Liver (tissue), 9 donors: Measurements from ENCODE around the gene SEBOX. TPM values are rescaled to one million over a fixed set of nuclear protein-coding genes. Genes with fewer than 3 reads are reported as not detected.

Source experiments
- DNase-seq: peaks from one replicate; pipeline ENCODE4 v3.0.0-alpha.2; 2017; ENCODE audit warnings: low spot score
- H3K27ac ChIP-seq, 2 donors: one replicate each; pipeline ENCODE4 v1.7.0; 2013; ENCODE audit warnings: inconsistent platforms in 2 of 2, low read length in 2 of 2, control low read depth in 1 of 2, low read depth in 1 of 2, mild to moderate bottlenecking in 1 of 2
- H3K27me3 ChIP-seq, 4 donors: one replicate each; pipeline versions ENCODE4 v1.6.1 to v1.7.0; 2013; ENCODE audit warnings: low read length in 3 of 4, inconsistent platforms in 1 of 4, mild to moderate bottlenecking in 1 of 4, moderate library complexity in 1 of 4; ENCODE audit not compliant: control insufficient read depth in 4 of 4, insufficient read depth in 4 of 4
- H3K36me3 ChIP-seq, 4 donors: one replicate each; pipeline versions ENCODE4 v1.6.1 to v1.7.0; 2013; ENCODE audit warnings: low read length in 3 of 4, mild to moderate bottlenecking in 3 of 4, low read depth in 1 of 4, moderate library complexity in 1 of 4; ENCODE audit not compliant: control insufficient read depth in 4 of 4, insufficient read depth in 3 of 4
- H3K4me1 ChIP-seq, 4 donors: one replicate each; pipeline versions ENCODE4 v1.6.1 to v1.7.0; 2013; ENCODE audit warnings: low read length in 3 of 4, mild to moderate bottlenecking in 3 of 4, moderate library complexity in 1 of 4; ENCODE audit not compliant: control insufficient read depth in 4 of 4, insufficient read depth in 4 of 4
- H3K4me3 ChIP-seq, 3 donors: one replicate each; pipeline versions ENCODE4 v1.6.1 to v1.7.0; 2013; ENCODE audit warnings: low read length in 3 of 3, control low read depth in 1 of 3, low read depth in 1 of 3, mild to moderate bottlenecking in 1 of 3
- H3K9ac ChIP-seq, 2 donors: one replicate each; pipeline ENCODE4 v1.7.0; 2013; ENCODE audit warnings: low read length in 2 of 2, mild to moderate bottlenecking in 2 of 2, moderate library complexity in 2 of 2, control low read depth in 1 of 2, low read depth in 1 of 2
- H3K9me3 ChIP-seq, 4 donors: one replicate each; pipeline versions ENCODE4 v1.6.1 to v1.7.0; 2013; ENCODE audit warnings: low read length in 3 of 4; ENCODE audit not compliant: control insufficient read depth in 4 of 4
- ATF3 ChIP-seq: IDR thresholded peaks from 2 replicates; pipeline ENCODE4 v1.6.1; 2016; ENCODE audit warnings: antibody characterized with exemption
- CTCF ChIP-seq: fragments of 150-350 bp; IDR thresholded peaks from 2 replicates; pipeline ENCODE4 v1.5.1; 2017; ENCODE audit warnings: improper control_type of control experiment, low read depth, low read length; ENCODE audit not compliant: missing input control
- EGR1 ChIP-seq, 2 donors: IDR thresholded peaks; 2 replicates each; pipeline ENCODE4 v1.6.1; 2016 to 2018; ENCODE audit warnings: antibody characterized with exemption in 2 of 2, low read depth in 2 of 2
- FOXA1 ChIP-seq: IDR thresholded peaks from 2 replicates; pipeline ENCODE4 v1.6.1; 2016; ENCODE audit warnings: antibody characterized with exemption
- FOXA2 ChIP-seq: IDR thresholded peaks from 2 replicates; pipeline ENCODE4 v1.6.1; 2016; ENCODE audit warnings: antibody characterized with exemption
- GABPA ChIP-seq, 2 donors: IDR thresholded peaks in 1 of 2; conservative IDR thresholded peaks in 1 of 2; 2 replicates each; pipeline ENCODE4 v1.6.1; 2016; ENCODE audit warnings: antibody characterized with exemption in 2 of 2, mild to moderate bottlenecking in 1 of 2, moderate library complexity in 1 of 2
- HNF4A ChIP-seq, 2 donors: conservative IDR thresholded peaks; 2 replicates each; pipeline ENCODE4 v1.6.1; 2016; ENCODE audit warnings: antibody characterized with exemption in 2 of 2, mild to moderate bottlenecking in 2 of 2
- JUND ChIP-seq, 2 donors: IDR thresholded peaks; 2 replicates each; pipeline ENCODE4 v1.6.1; 2016; ENCODE audit warnings: antibody characterized with exemption in 2 of 2
- MAX ChIP-seq: IDR thresholded peaks from 2 replicates; pipeline ENCODE4 v1.6.1; 2016; ENCODE audit warnings: antibody characterized with exemption
- NR2F2 ChIP-seq: IDR thresholded peaks from 2 replicates; pipeline ENCODE4 v1.6.1; 2016; ENCODE audit warnings: antibody characterized with exemption
- RAD21 ChIP-seq, 2 donors: IDR thresholded peaks; 2 replicates each; pipeline ENCODE4 v1.6.1; 2016; ENCODE audit warnings: antibody characterized with exemption in 2 of 2, mild to moderate bottlenecking in 2 of 2
- REST ChIP-seq: IDR thresholded peaks from 2 replicates; pipeline ENCODE4 v1.6.1; 2016; ENCODE audit warnings: antibody characterized with exemption, mild to moderate bottlenecking
- RXRA ChIP-seq, 2 donors: IDR thresholded peaks; 2 replicates each; pipeline ENCODE4 v1.6.1; 2017 to 2018; ENCODE audit warnings: antibody characterized with exemption in 2 of 2, mild to moderate bottlenecking in 1 of 2
- SP1 ChIP-seq: IDR thresholded peaks from 2 replicates; pipeline ENCODE4 v1.6.1; 2018; ENCODE audit warnings: antibody characterized with exemption, mild to moderate bottlenecking
- TAF1 ChIP-seq: conservative IDR thresholded peaks from 2 replicates; pipeline ENCODE4 v1.6.1; 2016; ENCODE audit warnings: antibody characterized with exemption, mild to moderate bottlenecking
- YY1 ChIP-seq: IDR thresholded peaks from 2 replicates; pipeline ENCODE4 v1.6.1; 2016; ENCODE audit warnings: antibody characterized with exemption, mild to moderate bottlenecking
- ZBTB33 ChIP-seq: IDR thresholded peaks from 2 replicates; pipeline ENCODE4 v1.6.1; 2016; ENCODE audit warnings: antibody characterized with exemption
- WGBS: extraction: QIAGEN DNeasy Blood & Tissue Kit; methylation state at CpG from one replicate; pipeline ENCODE4 v1.1.7; 2013; 5-methylcytosine and 5-hydroxymethylcytosine counted together
- polyA plus RNA-seq, 2 donors: library from polyadenylated mRNA; stranded (reverse) in 1 of 2; unstranded in 1 of 2; fragments of 200-250 nt in 1 of 2; fragments of >200 nt in 1 of 2; fragmentation: Nextera tagmentation in 1 of 2; extraction: Ambion mirVana in 1 of 2; gene quantifications; one replicate each; pipeline versions ENCODE4 v1.2.1 to v1.2.3, GENCODE V29; 2013 to 2015
- total RNA-seq, 2 donors: library from RNA; depleted of rRNA; stranded (reverse); fragments of >200 nt; gene quantifications; one replicate each; pipeline ENCODE4 v1.2.3, GENCODE V29; 2014
- donor health status: healthy.
- donor health status: healthy.
- donor health status: healthy.
- donor health status: healthy.
- donor health status: healthy.

SEBOX gene
- total and polyA plus RNA-seq, 4 donors, result 0.19 to 0.59 TPM; not detected in 2

GRCh38 chr17:28334666-28335200, 30.3 kb downstream of the SEBOX start:
- Histone ChIP-seq H3K4me1 (peaks cover 4 to 39% (median 36%) of the 10 kb centered on the region in 4 donors), H3K27ac (peak overlapping the region; percentile 93 to 96), H3K9me3 (no peaks in the 10 kb centered on the region), H3K27me3 (no peaks in the 10 kb centered on the region), H3K9ac (peak overlapping the region; percentile 64 to 74), H3K36me3 (peaks cover 0 to 16% (median 6%) of the 10 kb centered on the region in 4 donors), H3K4me3 (peak overlapping the region; percentile 85 to 93 (median 91))
- WGBS, result 8% methylated on average over 18 of the region's 18 CpGs
- TF ChIP-seq EGR1 (IDR thresholded peaks at IDR 0.05; ENCODE audit: low read depth in 2 of 2) (no peak), RXRA (IDR thresholded peaks at IDR 0.05) (no peak), SP1 (no peak), REST (no peak), RAD21 (IDR thresholded peaks at IDR 0.05) (no peak), GABPA (IDR thresholded peaks at IDR 0.05 in 1 of 2, conservative IDR thresholded peaks at IDR 0.05 in 1 of 2) (no peak), HNF4A (conservative IDR thresholded peaks at IDR 0.05) (no peak), JUND (IDR thresholded peaks at IDR 0.05) (no peak), TAF1 (no peak), NR2F2 (no peak), FOXA2 (no peak)
- no peak for DNase-seq

- H3K4me1 ChIP-seq, result peaks cover 4 to 39% (median 36%) of the 10 kb centered on the region in 4 donors
- TF ChIP-seq NR2F2, result no peak
- TF ChIP-seq ATF3, result no peak
- no peak for TF ChIP-seq CTCF
- TF ChIP-seq FOXA1, result no peak
- TF ChIP-seq TAF1, result no peak
- no peak for TF ChIP-seq YY1
- TF ChIP-seq MAX, result no peak
- TF ChIP-seq RXRA (IDR thresholded peaks at IDR 0.05), result no peak
- no peak for TF ChIP-seq ZBTB33
- H3K4me3 ChIP-seq, result peak overlapping the region; percentile 85 to 93 (median 91)
- no peak for DNase-seq
- H3K9ac ChIP-seq, result peak overlapping the region in 1 of 2 donors; percentile 74
- H3K27ac ChIP-seq, result no peak overlapping the region
- WGBS, result 74% methylated on average over 6 of the region's 6 CpGs
- peaks cover 0 to 13% (median 5%) of the 10 kb centered on the region in 4 donors for H3K36me3 ChIP-seq
- no peaks in the 10 kb centered on the region for H3K9me3 ChIP-seq
- no peaks in the 10 kb centered on the region for H3K27me3 ChIP-seq
These were observed 30.8 kb downstream of the SEBOX start for GRCh38 chr17:28334171-28334570.
